ENCODE results near the gene ABCA12.

The ABCA12 gene

DNA sequence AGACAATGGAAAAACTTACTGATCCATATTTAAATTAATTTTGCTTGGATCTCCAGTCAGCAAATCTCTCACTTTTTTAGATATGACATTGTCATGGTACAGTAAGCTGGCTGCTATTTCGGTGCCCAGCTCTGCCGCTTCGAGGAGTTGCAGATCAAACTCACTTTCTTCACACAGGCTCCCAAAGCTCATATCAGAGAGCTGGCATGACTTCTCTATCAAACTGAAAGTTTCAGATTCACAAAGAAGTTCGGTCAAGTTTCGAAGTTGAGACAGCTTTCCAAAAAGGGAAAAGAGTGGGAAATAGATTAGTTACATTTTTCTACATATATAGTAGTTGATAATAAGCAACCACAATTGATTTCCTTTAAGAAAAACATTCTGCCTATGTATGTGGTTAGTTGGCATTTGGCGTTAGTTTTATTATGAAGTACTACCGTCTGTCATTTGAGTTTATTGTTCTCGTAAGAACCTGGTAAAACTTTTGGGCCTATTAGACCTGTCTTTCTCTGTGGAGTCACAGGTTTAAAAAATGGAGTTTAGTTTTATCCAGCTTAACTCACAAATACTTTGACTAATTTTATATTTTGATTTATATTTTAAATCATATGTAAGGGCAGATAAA is 118.8 kb downstream of the ABCA12 start:
- Histone ChIP-seq H3K36me3 (ENCODE audit: control insufficient read depth, low read length) (no peaks in the 10 kb centered on the region), H3K4me1 (ENCODE audit: control insufficient read depth, low read length) (no peaks in the 10 kb centered on the region), H3F3A (ENCODE audit: control insufficient read depth, insufficient read depth) (no peaks in the 10 kb centered on the region), H3K27ac (ENCODE audit: low read depth, low read length) (no peak overlapping the region), H3K9me2 (replicated peaks; ENCODE audit: control insufficient read depth, low read length) (no peaks in the 10 kb centered on the region), H3K27me3 (ENCODE audit: control insufficient read depth, low read length) (no peaks in the 10 kb centered on the region), H4K20me1 (ENCODE audit: control insufficient read depth, insufficient read depth, low read depth, low read length) (no peaks in the 10 kb centered on the region), H3K4me3 (ENCODE audit: low read length) (no peak overlapping the region), H3K9me3 (ENCODE audit: control insufficient read depth, insufficient read depth, low read length) (no peaks in the 10 kb centered on the region), H3K4me2 (ENCODE audit: low read length) (no peak overlapping the region), H3K79me2 (ENCODE audit: control insufficient read depth, low read length) (no peaks in the 10 kb centered on the region)
- TF ChIP-seq EZH2phosphoT487 (IDR thresholded peaks at IDR 0.05; ENCODE audit: borderline replicate concordance, low read length) (no peak), CTCF (IDR thresholded peaks at IDR 0.05; ENCODE audit: low read depth, low read length, poor library complexity, severe bottlenecking) (no peak)

GRCh38 chr2:215019085-215019484 is 119.3 kb downstream of the ABCA12 start:
- no peaks in the 10 kb centered on the region for H3K79me2 ChIP-seq (ENCODE audit: control insufficient read depth, low read length)
- H3K4me3 ChIP-seq (ENCODE audit: low read length) = no peak overlapping the region
- H3K9me3 ChIP-seq (ENCODE audit: control insufficient read depth, insufficient read depth, low read length) = no peaks in the 10 kb centered on the region
- no peaks in the 10 kb centered on the region for H3K9me2 ChIP-seq (replicated peaks; ENCODE audit: control insufficient read depth, low read length)
- no peak for TF ChIP-seq EZH2phosphoT487 (IDR thresholded peaks at IDR 0.05; ENCODE audit: borderline replicate concordance, low read length)
- TF ChIP-seq CTCF (IDR thresholded peaks at IDR 0.05; ENCODE audit: low read depth, low read length, poor library complexity, severe bottlenecking) = no peak
- H3K4me1 ChIP-seq (ENCODE audit: control insufficient read depth, low read length) = no peaks in the 10 kb centered on the region
- H3K4me2 ChIP-seq (ENCODE audit: low read length) = no peak overlapping the region
- no peaks in the 10 kb centered on the region for H4K20me1 ChIP-seq (ENCODE audit: control insufficient read depth, insufficient read depth, low read depth, low read length)
- no peaks in the 10 kb centered on the region for H3F3A ChIP-seq (ENCODE audit: control insufficient read depth, insufficient read depth)
- no peaks in the 10 kb centered on the region for H3K36me3 ChIP-seq (ENCODE audit: control insufficient read depth, low read length)
- no peaks in the 10 kb centered on the region for H3K27me3 ChIP-seq (ENCODE audit: control insufficient read depth, low read length)
- H3K27ac ChIP-seq (ENCODE audit: low read depth, low read length) = no peak overlapping the region

DNA sequence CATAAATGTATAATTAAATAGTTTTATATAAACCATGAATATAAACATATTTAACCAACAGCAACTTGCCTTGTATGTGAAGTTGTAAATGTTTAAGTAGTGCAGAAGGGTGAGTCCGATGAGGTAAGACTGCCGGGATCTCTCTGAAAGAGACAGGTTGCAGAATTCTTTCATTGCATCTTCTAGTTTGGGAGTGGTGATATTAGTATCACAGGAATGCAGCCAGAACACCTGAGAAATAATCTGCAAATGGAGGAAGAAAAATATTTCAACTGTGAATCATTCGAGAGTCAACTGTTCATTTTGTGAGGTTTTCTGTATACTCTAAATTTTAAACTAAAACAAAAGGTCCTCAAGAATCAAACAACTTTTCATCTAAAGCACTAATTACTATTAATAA is 123.0 kb downstream of the ABCA12 start:
- no peaks in the 10 kb centered on the region for H3K27me3 ChIP-seq (ENCODE audit: control insufficient read depth, low read length)
- no peaks in the 10 kb centered on the region for H3F3A ChIP-seq (ENCODE audit: control insufficient read depth, insufficient read depth)
- H3K4me2 ChIP-seq (ENCODE audit: low read length) = no peak overlapping the region
- no peaks in the 10 kb centered on the region for H3K36me3 ChIP-seq (ENCODE audit: control insufficient read depth, low read length)
- H3K9me3 ChIP-seq (ENCODE audit: control insufficient read depth, insufficient read depth, low read length) = no peaks in the 10 kb centered on the region
- no peaks in the 10 kb centered on the region for H3K9me2 ChIP-seq (replicated peaks; ENCODE audit: control insufficient read depth, low read length)
- no peaks in the 10 kb centered on the region for H4K20me1 ChIP-seq (ENCODE audit: control insufficient read depth, insufficient read depth, low read depth, low read length)
- no peak overlapping the region for H3K27ac ChIP-seq (ENCODE audit: low read depth, low read length)
- no peaks in the 10 kb centered on the region for H3K79me2 ChIP-seq (ENCODE audit: control insufficient read depth, low read length)
- H3K4me3 ChIP-seq (ENCODE audit: low read length) = no peak overlapping the region
- H3K4me1 ChIP-seq (ENCODE audit: control insufficient read depth, low read length) = no peaks in the 10 kb centered on the region
- TF ChIP-seq CTCF (IDR thresholded peaks at IDR 0.05; ENCODE audit: low read depth, low read length, poor library complexity, severe bottlenecking) (no peak), EZH2phosphoT487 (IDR thresholded peaks at IDR 0.05; ENCODE audit: borderline replicate concordance, low read length) (no peak)
